Right ventricle myocardium superior (tissue), 1 donor: ENCODE measurements around the gene GET4. TPM values are rescaled to one million over a fixed set of nuclear protein-coding genes. Genes with fewer than 3 reads are reported as not detected.
"Not testable (repeated sequence)": the region's sequence is repeated elsewhere in the genome, so short reads cannot be mapped to it uniquely, and the experiment has no call there.

ENCODE experiments used
- ATAC-seq: fragments of 200-7000 bp; cut with Tn5 transposase; one replicate; pipeline ENCODE4 v1.9.1; 2020; ENCODE audit warnings: mild to moderate bottlenecking; ENCODE audit not compliant: poor library complexity
- DNase-seq: peaks from one replicate; pipeline ENCODE4 v3.0.0-alpha.2; 2020
- intact Hi-C: fragments of 100-400 bp; cut with DNase I; formaldehyde crosslinking; loops from one replicate; pipeline ENCODE4 v1.11.2; 2022
- total RNA-seq: library from RNA; stranded (reverse); fragmentation: NEBNext Ultra II Directional; extraction: Animal tissue kit (Norgen Biotek cat#: 25700); gene quantifications from one replicate; pipeline ENCODE4 v1.2.1, GENCODE V29; 2021
- donor health status: DM: no; HTN: yes; CAD: no; lungs with severe emphysema.

The GET4 gene
- total RNA-seq, 1 donor from 2014 or later, result 20.6 TPM

DNA sequence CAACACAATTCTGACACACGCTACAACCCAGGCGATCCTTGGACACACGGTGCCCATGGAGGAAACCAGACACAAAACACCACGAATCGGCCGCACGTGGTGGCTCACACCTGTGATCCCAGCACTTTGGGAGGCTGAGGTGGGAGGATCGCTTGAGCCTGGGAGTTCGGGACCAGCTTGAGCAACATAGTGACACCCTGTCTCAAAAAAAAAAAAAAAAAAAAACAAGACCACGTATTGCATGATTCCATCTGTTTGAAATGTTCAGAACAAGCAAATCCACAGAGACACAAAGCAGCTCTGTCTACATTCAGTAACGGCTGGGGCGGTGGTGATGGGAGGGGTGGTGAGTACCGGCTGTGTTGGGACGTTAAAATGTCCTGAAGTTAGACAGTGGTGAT lies 53.0 kb downstream of the GET4 start:
- no peak for ATAC-seq
- peak; percentile 39 for DNase-seq
- intact Hi-C loops, result no loop called here

DNA sequence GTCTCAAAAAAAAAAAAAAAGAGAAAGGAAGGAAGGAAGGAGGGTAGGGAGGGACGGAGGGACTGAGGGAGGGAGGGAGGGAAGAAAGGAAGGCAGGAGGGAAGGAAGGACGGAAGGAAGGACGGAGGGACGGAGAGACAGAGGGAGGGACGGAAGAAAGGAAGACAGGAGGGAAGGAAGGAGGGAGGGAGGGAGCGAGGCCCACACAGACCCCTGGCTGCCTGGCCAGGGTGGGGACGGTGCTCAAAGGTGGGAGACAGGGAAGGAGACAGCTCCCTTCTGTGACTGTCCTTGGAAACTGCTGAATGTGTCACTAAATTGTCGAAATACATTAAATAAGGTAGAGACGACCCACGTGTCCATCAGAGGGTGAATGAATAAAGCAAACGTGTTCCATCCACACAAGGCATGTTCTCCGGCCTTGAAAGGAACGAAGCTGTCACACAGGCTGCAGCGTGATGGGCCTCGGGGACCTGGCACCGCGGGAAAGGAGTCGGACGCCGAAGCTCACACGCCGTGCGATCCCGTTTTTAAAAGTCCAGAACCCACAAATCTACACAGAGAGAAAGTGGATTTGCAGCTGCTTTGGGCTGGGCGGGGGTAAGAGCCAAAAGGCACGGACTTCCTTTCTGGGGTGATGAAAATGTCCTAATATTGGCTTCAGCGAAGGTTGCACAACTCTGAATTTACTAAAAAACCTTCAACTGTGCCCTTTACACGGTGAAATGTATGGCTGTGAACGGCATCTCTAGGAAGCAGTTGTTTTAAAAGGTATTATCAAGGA lies 54.8 kb downstream of the GET4 start:
- DNase-seq, result peak; percentile 41
- ATAC-seq, result no peak
- intact Hi-C loops, result no loop called here

DNA sequence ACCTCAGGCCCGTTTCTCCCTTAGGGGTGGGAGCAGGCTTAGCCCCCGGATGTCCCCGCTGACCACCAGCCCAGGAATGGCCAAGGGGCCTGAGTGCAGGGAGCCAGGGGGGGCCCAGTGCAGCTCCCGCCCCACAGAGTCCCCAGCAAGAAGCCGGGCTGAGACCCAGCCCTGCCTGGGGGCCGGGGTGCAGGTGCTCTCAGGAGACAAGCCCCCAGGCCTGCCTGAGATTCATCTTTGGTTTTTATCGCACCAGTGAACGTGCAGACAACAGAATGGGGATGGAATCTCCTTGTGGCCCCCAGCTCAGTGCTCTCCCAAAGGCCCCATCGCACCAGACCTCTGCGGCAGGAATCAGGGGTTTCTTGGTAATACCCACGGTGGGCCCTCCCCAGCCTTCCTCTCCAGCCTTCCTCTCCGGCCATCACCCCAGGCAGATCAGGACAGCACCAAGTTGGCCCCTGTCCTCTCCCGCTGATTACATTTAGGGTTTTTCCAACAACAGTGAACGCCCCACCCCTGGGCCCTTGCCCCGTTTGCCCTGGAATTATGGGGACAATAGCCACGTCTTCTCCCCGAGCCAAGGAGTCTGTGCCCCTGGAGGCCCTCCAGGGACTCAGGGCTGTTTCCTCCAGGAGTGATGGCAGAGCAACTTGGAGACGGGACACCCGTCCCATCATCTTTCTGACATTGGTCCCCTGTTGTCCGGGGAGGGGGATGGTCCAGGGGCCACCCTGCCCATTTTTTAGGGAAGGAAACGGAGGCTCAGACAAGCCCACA lies 55.7 kb downstream of the GET4 start:
- intact Hi-C loops, result no loop called here
- ATAC-seq, result no peak
- peak; percentile 34 for DNase-seq

DNA sequence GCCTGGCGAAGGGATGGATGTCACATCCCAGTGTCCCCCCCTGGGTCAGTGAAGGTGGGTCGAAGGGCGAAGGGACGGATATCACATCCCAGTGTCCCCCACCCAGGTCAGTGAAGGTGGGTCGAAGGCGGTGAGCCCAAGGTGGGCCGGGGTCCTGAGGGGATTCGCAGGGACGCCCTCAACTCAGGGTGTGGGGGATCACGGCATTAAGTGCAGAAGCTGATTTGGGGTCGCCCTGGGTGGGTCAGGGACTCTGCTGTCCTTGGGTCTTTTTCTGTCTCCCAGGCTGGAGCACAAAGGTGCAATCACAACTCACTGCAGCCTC lies 56.3 kb downstream of the GET4 start:
- peak; percentile 34 for DNase-seq

DNA sequence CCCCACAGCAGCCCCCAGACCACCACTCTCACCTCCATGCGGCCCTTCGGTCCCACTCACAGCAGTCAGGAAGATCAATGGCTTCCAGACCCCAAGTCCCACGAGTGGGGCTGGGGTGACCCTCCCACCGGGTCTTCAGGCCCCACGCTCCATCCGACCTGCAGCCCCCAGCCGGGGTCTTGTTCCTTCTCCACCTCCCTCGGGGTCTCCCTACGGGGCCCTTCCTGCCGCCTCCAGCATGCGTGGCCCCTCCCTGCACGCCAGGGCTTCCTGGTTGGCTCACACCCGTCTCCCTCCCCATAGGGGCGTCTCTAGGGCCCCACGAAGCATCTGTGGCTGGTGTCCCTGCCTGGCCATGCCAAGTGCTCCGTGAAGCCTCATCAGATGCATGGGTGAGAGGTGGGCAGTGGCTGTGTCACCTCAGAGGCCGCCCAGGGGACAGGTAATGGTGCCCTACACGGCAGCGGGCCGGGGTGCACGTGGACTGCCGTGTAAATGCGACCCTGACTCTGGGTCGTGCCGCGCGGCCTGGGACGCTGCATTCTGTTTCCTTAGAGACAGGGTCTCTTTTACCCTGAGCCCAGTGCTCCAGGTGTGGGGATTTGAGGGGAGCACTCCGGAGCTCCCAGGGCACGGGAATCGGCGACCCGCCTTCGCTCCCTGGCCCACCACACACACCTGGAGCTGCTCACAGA lies 58.3 kb downstream of the GET4 start:
- intact Hi-C loops, result no loop called here
- peak; percentile 38 for DNase-seq
- no peak for ATAC-seq

More for the DNA sequence above, 56.3 kb downstream of the GET4 start:
- no peak for ATAC-seq
- intact Hi-C loops, result no loop called here

DNA sequence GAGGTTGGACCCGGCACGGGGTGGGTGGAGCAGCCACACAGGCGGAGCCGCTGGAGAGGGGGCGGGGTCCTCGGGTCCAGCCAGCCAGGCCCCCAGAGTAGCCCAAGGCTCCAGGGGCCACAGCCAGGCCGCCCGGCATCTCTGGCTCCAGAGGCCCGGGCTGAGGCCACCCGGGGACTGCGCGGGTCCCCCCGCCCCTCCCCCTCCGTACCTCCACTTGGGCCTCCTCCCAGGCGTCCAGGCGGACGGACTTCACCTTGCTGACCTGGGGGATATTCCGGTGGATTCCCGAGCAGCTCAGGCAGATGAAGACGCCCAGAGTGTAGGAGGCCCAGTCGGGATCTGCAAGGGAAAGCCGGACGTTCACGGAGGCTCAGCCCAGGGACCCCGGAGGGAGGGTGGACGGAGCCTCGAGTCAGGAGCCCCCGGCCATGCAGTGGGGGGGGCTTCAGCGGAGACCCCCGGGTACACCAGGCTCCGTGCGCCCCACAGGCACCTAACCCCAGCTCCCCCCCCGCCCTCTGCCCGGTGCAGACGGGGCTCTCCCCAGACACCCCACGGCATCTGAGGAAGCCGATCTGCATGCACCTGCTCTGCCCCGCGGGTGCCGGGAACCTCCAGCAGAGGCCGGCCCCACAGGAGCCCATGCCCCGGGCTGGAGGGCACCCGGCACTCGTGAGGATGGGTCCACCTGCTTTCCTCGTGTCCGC lies 59.0 kb downstream of the GET4 start:
- intact Hi-C loops, result no loop called here
- ATAC-seq (no peak), DNase-seq (peak; percentile 30)

DNA sequence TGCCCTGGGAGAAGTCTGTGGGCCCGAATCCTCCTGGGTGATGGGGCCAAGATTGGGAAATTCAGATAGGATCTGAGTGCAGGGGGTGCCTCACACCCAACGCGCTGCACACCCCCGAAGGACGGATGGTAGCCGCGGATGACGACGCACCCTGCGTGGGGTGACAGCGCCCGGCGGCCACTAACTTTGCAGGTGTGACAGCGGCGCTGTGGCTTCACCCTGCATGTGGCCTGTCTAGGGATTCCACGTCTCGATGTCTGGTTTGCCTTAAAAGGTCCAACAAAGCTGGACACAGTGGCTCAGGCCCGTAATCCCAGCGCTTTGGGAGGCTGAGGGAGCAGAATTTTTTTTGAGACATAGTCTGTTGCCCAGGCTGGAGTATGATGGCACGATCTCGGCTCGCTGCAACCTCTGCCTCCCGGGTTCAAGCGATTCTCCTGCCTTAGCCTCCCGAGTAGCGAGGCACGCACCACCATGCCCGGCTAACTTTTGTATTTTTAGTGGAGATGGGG lies 59.6 kb downstream of the GET4 start:
- peak; percentile 29 for DNase-seq
- ATAC-seq, result no peak
- intact Hi-C loops, result no loop called here

DNA sequence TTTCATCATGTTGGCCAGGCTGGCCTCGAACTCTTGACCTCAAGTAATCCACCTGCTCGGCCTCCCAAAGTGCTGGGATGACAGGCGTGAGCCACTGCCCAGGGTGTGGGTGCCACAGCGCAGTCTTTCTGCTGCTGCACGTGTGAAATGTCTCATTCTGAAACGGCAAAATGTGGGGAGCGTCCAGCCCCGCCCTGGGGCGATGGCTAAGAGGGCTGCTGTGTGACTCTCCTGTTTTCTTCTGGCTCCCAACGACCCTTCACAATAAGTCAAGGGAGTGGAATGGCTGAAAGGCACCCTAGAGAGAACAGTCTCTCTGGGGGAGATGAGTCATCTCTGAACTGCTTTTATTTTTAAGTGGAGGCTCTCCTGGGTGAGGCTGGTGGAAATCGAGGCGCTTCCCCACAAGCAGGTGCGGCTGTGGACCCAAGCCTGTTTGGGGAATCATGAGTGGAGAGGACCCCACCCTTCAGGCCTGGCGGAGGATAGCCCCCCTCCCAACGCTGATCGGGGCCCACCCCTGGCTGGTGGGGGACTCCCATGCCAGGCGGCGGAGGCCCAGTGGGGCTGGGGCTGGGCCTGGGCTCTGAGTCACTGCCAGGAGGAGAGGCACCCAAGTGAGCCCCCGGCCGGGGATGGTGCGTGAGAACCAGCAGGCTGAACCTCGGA lies 60.2 kb downstream of the GET4 start:
- DNase-seq (peak; percentile 26), ATAC-seq (no peak)
- intact Hi-C loops, result no loop called here

DNA sequence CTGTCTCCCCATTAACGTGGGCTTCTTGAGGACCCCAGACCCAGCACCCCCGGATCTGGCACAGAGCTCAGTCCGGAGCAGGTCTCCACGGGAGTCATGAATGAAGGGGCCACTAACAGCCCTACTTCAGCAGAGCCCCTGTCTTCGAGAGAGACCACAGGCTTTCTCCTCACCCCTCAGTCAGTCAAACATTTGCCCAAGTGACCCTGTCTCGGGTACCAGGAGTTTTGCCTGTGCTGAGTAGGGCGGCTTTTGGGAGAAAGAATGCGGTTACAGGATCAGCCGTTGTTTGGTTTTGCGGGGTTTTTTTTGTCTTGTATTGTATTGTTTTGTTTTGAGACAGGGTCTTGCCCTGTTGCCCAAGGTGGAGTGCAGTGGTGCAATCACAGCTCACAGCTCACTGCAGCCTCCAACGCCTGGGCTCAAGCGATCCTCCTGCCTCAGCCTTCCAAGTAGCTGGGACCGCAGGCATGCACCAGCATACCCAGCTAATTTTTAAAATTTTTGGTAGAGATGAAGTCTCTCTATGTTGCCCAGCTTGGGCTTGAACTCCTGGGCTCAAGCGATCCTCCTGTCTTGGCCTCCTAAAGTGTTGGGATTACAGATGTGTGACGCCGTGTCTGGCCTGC lies 61.6 kb downstream of the GET4 start:
- intact Hi-C loops, result no loop called here
- DNase-seq, result no peak

DNA sequence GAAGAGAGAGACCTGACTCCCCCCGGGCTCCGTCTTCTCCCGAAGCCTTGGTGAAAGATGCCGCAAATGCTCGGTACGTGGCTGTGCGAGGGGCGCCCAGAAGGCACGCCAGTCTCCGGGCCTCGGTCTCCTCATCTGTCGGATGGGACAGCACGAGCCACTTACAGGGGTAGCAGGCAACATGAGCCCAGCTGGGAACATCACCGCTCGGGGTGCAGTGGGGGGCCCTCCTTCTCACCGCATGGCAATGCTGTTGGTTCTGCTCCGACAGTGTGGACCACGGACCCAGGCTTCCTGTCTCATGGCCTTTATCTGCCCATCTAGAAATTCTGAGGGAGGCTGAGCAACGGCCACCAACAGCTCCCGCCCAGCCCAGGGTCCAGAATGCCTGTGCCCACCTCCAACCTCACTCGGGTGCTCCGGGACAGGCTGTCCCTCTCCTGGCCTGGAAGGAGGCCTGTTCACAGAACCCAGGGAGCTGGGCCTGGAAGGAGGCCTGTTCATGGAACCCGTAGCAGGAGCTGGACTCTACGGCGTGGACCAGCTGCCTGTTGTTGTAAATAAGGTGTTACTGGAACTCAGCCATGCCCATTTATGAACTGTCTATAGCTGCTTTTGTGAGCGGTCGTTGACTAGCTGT lies 62.3 kb downstream of the GET4 start:
- DNase-seq, result peak; percentile 30
- intact Hi-C loops, result no loop called here
- no peak for ATAC-seq

More for the DNA sequence above, 61.6 kb downstream of the GET4 start:
- no peak for ATAC-seq

DNA sequence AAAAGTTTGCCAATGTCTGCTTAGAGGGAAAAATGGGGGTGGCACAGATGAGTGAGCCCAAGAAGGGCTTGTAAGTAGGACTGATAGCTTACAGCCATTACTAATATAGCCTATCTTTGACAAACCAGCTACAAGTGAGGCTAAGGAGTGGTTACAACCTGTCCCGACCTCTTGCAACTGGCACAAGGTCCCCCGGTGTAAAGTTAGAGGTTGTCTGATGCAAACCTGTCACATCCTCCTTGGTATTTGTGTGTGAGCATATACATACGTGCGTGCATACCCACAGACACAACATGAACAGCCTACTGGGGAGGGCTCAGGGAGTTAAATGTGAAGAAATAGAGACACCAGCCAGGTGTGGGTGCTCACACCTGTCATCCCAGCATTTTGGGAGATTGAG lies 63.5 kb downstream of the GET4 start:
- intact Hi-C loops, result no loop called here
- ATAC-seq (no peak), DNase-seq (no peak)

DNA sequence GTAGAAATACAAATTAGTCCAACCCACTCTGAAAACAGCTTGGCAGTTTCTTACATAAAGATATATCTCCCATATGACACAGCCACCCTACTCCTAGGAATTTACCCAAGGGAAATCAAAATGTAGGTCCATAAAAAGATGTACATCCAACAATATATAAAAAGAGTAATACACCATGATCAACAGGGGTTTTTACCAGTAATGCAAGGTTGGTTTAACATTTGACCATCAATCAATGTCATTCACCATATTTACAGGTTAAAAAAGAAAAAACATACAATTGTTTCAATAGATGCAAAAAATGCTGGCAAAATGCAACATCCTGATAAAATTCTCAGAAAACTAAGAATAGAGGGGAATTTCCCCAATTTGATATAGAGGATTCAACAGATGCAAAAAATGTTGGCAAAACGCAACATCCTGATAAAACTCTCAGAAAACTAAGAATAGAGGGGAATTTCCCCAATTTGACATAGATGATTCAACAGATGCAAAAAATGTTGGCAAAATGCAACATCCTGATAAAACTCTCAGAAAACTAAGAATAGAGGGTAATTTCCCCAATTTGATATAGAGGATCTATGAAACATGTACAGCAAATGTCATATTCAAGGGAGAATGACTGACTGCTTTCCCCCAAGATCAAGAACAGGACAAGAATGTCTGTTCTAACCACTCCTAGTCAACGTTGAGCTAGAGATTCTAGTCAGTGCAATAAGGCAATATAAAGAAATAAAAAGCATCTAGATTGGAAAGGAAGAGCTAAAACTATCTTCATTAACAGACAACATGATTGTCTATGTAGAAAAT lies 64.5 kb downstream of the GET4 start:
- intact Hi-C loops, result no loop called here
- no peak for ATAC-seq
- no peak for DNase-seq

DNA sequence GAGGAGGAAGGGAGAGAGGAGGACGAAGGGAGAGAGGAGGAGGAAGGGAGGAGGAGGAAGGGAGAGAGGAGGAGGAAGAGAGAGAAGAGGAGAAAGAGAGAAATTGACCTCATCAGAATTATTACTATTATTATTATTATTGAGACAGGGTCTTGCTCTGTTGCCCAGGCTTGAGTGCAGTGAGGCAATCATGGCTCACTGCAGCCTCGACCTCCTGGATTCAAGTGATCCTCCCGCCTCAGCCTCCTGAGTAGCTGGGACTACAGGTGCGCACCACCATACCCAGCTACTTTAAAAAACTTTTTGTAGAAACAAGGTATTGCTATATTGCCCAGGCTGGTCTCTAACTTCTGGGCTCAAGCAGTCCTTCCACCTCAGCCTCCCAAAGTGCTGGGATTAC lies 67.4 kb downstream of the GET4 start:
- ATAC-seq, intact Hi-C loops, DNase-seq: not testable (repeated sequence)

DNA sequence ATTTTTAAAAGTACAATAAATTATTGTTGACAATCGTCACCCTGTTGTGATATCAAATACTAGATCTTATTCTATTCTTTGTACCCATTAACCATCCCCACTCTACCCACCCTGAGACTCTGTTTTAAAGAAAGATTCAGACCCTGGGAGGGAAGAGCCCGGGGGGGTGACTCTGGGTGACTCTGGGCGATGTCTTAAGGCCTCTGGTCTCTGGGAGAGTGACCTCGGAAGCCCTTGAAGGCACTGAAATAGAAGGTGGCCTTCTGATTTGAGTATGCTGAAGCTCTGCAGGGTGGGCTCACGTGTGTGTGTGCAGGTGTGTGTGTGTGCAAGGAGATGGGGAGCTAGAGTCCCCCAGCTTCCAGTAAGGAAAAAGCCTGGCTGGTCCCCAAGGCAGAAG lies 68.4 kb downstream of the GET4 start:
- ATAC-seq (no peak), DNase-seq (no peak)
- intact Hi-C loops, result no loop called here

DNA sequence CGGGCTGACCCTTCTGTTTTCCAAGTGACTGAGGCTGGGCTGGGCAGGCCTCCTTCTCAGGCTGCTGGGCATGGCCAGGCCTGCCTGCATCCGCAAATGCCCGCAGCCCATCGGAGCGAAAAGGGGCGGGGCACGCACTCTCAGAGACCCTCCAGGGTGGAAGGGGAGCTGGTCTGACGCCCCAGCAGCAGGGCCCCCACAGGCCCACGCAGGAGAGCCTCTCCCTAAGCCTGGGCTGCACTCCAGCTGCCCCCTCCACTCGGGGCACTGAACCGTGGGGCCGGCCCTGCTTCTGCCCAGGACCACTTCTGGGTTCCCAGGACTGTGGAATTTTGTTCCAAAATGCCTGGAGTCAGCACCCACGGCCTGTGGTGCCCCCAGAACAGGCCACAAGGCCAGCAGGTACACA lies 68.8 kb downstream of the GET4 start:
- DNase-seq, result peak; percentile 29
- intact Hi-C loops, result no loop called here
- no peak for ATAC-seq

DNA sequence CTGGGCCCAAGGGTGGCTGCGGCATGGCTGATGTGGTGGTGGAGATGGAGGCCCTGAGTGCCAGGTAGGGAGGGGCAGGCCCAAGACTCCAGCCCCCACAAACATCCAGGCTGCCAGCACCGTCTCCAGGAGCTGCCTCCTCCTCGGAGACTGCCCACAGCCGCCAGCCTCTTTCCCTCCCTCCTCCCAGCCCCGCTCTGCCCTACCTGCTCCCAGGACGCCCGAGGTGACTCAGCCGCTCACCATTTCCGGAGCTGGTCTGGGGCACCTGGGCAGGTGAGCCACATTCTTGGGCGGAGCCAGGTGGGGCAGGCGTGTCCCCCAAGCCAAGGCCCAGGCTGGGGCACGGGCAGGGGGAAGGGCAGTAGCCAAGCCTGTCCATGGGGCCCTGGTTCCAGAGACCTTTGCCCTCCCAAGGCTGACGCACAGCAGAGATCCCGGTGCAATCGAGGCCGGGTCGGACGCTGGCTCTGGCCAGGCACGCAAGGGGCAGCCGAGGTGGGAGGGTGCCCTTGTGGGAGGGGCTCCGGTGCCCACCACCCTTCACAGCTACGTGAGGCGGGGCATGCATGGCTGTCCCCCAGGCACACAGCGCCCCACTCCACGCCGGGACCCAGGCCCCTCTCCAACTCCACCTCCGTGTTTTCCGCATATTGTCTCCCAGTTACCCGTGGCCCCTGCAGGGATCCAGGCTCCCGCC lies 69.4 kb downstream of the GET4 start:
- intact Hi-C loops, result no loop called here
- peak; percentile 39 for ATAC-seq
- DNase-seq, result peak; percentile 36
